GM23338 (cell line): ENCODE results near the gene RENBP. TPM values are rescaled to one million over a fixed set of nuclear protein-coding genes. Genes with fewer than 3 reads are reported as not detected.

Source experiments
- ATAC-seq: fragments of 200-7000 bp; cut with Tn5 transposase; 3 replicates; pipeline ENCODE4 v1.9.1; 2020
- DNase-seq: peaks from one replicate; pipeline ENCODE4 v3.0.0-alpha.2; 2015; ENCODE audit warnings: low spot score
- H2AFZ ChIP-seq: fragments of 200-600 bp; sonication (generic); 2 replicates; pipeline ENCODE4 v1.8.0; 2016; ENCODE audit warnings: antibody characterized with exemption, mild to moderate bottlenecking, moderate library complexity
- H3F3A ChIP-seq: fragments of 200-600 bp; sonication (generic); replicated peaks from 2 replicates; pipeline ENCODE4 v1.8.0; 2017; ENCODE audit warnings: antibody characterized with exemption, mixed run types, low read depth
- H3K27ac ChIP-seq: fragments of 200-600 bp; sonication (generic); 2 replicates; pipeline ENCODE4 v1.6.1; 2016; ENCODE audit warnings: low read depth
- H3K27me3 ChIP-seq: fragments of 200-600 bp; sonication (generic); 2 replicates; pipeline ENCODE4 v1.8.0; 2016; ENCODE audit warnings: mild to moderate bottlenecking, mixed run types, moderate library complexity; ENCODE audit not compliant: insufficient read depth
- H3K36me3 ChIP-seq: fragments of 200-600 bp; sonication (generic); 2 replicates; pipeline ENCODE4 v1.8.0; 2016; ENCODE audit warnings: mild to moderate bottlenecking; ENCODE audit not compliant: insufficient read depth
- H3K4me1 ChIP-seq: fragments of 200-600 bp; sonication (generic); 2 replicates; pipeline ENCODE4 v1.8.0; 2016; ENCODE audit warnings: mild to moderate bottlenecking, moderate library complexity; ENCODE audit not compliant: insufficient read depth
- H3K4me2 ChIP-seq: fragments of 200-600 bp; sonication (generic); 2 replicates; pipeline ENCODE4 v1.7.1; 2017; ENCODE audit warnings: mixed run types
- H3K4me3 ChIP-seq: fragments of 200-600 bp; sonication (generic); 2 replicates; pipeline ENCODE4 v1.6.1; 2016; ENCODE audit warnings: mixed run types
- H3K79me2 ChIP-seq: fragments of 200-600 bp; sonication (generic); replicated peaks from 2 replicates; pipeline ENCODE4 v1.8.0; 2017; ENCODE audit warnings: mild to moderate bottlenecking; ENCODE audit not compliant: insufficient read depth
- H3K9me2 ChIP-seq: fragments of 200-600 bp; sonication (generic); 2 replicates; pipeline ENCODE4 v1.8.0; 2017; ENCODE audit not compliant: insufficient read depth
- H4K20me1 ChIP-seq: fragments of 200-600 bp; sonication (generic); replicated peaks from 2 replicates; pipeline ENCODE4 v1.8.0; 2017; ENCODE audit warnings: mild to moderate bottlenecking; ENCODE audit not compliant: insufficient read depth
- H3K27ac Mint-ChIP-seq: 2 replicates; pipeline ENCODE4 v1.8.0; 2020; ENCODE audit warnings: inconsistent platforms, mild to moderate bottlenecking, moderate library complexity, mixed read lengths
- H3K27me3 Mint-ChIP-seq: 3 replicates; pipeline ENCODE4 v1.8.0; 2022; ENCODE audit warnings: low read depth, mild to moderate bottlenecking, moderate library complexity, mixed read lengths, inconsistent platforms; ENCODE audit not compliant: insufficient read depth, poor library complexity
- H3K36me3 Mint-ChIP-seq: 3 replicates; pipeline ENCODE4 v1.8.0; 2021; ENCODE audit warnings: low read depth, mild to moderate bottlenecking, inconsistent platforms, moderate library complexity, mixed read lengths
- H3K4me1 Mint-ChIP-seq: 3 replicates; pipeline ENCODE4 v1.8.0; 2020; ENCODE audit warnings: mild to moderate bottlenecking, inconsistent platforms, mixed read lengths
- H3K4me3 Mint-ChIP-seq: 3 replicates; pipeline ENCODE4 v1.8.0; 2021; ENCODE audit warnings: moderate library complexity, mild to moderate bottlenecking, inconsistent platforms, mixed read lengths
- H3K9me3 Mint-ChIP-seq: 3 replicates; pipeline ENCODE4 v1.8.0; 2020; ENCODE audit warnings: moderate library complexity, mild to moderate bottlenecking, inconsistent platforms, mixed read lengths
- CREB1 ChIP-seq: fragments of 250-450 bp; sonication (Bioruptor Pico); IDR thresholded peaks from 2 replicates; pipeline ENCODE4 v1.5.0; 2020; ENCODE audit warnings: low read depth, mild to moderate bottlenecking, moderate library complexity
- EZH2 ChIP-seq: fragments of 200-600 bp; sonication (generic); IDR thresholded peaks from one replicate; pipeline ENCODE4 v1.8.0; 2017; ENCODE audit warnings: antibody characterized with exemption, mild to moderate bottlenecking, low read depth; ENCODE audit not compliant: unreplicated experiment
- EZH2phosphoT487 ChIP-seq: fragments of 200-600 bp; sonication (generic); IDR thresholded peaks from one replicate; pipeline ENCODE4 v1.8.1; 2018; ENCODE audit warnings: antibody characterized with exemption; ENCODE audit not compliant: unreplicated experiment
- JUNB ChIP-seq: IDR thresholded peaks from one replicate; pipeline ENCODE4 v1.6.1; 2016; ENCODE audit warnings: antibody characterized with exemption; ENCODE audit not compliant: unreplicated experiment
- NANOG ChIP-seq: IDR thresholded peaks from 2 replicates; pipeline ENCODE4 v1.6.1; 2016; ENCODE audit warnings: antibody characterized with exemption, borderline replicate concordance
- POLR2AphosphoS5 ChIP-seq: IDR thresholded peaks from 2 replicates; pipeline ENCODE4 v1.6.1; 2016; ENCODE audit warnings: antibody characterized with exemption, low read depth
- STAT1 ChIP-seq: IDR thresholded peaks from one replicate; pipeline ENCODE4 v1.6.1; 2016; ENCODE audit warnings: antibody characterized with exemption; ENCODE audit not compliant: unreplicated experiment
- ZNF331 ChIP-seq: fragments of 250-450 bp; sonication (Bioruptor Pico); IDR thresholded peaks from 2 replicates; pipeline ENCODE4 v1.5.0; 2020; ENCODE audit warnings: low read depth, mild to moderate bottlenecking, moderate library complexity
- polyA plus RNA-seq: library from polyadenylated mRNA; unstranded; fragments of >200 nt; fragmentation: Nextera tagmentation; extraction: Ambion mirVana; gene quantifications from 2 replicates; pipeline ENCODE4 v1.2.1, GENCODE V29; 2016
- total RNA-seq: library from RNA; depleted of rRNA; stranded (reverse); fragments of >200 nt; shearing (Covaris generic); gene quantifications from 2 replicates; pipeline ENCODE4 v1.2.3, GENCODE V29; 2014
- TF ChIP-seq, protein P1 (sequence below): IDR thresholded peaks from 2 replicates; pipeline ENCODE4 v1.6.1; 2016; ENCODE audit warnings: antibody characterized with exemption
- TF ChIP-seq, protein P2 (sequence below), 2 experiments: fragments of 200-600 bp in 1 of 2; sonication (generic) in 1 of 2; conservative IDR thresholded peaks; 2 replicates each; pipeline versions ENCODE4 v1.5.1 to v1.6.1; 2016 to 2017; ENCODE audit warnings: antibody characterized with exemption in 2 of 2, low read depth in 2 of 2, mild to moderate bottlenecking in 2 of 2, moderate library complexity in 1 of 2
- TF ChIP-seq, protein P3 (sequence below): IDR thresholded peaks from one replicate; pipeline ENCODE4 v1.6.1; 2018; ENCODE audit warnings: antibody characterized with exemption; ENCODE audit not compliant: unreplicated experiment

Gene RENBP
- total and polyA plus RNA-seq, 2 experiments from 2014 or later = 2.0 to 10.3 TPM

DNA sequence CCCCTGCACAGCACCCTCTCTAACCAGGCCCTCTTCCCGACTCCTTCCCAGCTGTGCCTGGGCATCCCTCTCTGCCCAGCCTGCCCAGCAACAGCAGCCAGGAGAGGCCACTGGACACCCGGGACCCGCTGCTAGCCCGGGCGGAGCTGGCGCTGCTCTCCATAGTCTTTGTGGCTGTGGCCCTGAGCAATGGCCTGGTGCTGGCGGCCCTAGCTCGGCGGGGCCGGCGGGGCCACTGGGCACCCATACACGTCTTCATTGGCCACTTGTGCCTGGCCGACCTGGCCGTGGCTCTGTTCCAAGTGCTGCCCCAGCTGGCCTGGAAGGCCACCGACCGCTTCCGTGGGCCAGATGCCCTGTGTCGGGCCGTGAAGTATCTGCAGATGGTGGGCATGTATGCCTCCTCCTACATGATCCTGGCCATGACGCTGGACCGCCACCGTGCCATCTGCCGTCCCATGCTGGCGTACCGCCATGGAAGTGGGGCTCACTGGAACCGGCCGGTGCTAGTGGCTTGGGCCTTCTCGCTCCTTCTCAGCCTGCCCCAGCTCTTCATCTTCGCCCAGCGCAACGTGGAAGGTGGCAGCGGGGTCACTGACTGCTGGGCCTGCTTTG lies 38.9 kb downstream of the RENBP start (continued):
- TF ChIP-seq, protein P1, sequence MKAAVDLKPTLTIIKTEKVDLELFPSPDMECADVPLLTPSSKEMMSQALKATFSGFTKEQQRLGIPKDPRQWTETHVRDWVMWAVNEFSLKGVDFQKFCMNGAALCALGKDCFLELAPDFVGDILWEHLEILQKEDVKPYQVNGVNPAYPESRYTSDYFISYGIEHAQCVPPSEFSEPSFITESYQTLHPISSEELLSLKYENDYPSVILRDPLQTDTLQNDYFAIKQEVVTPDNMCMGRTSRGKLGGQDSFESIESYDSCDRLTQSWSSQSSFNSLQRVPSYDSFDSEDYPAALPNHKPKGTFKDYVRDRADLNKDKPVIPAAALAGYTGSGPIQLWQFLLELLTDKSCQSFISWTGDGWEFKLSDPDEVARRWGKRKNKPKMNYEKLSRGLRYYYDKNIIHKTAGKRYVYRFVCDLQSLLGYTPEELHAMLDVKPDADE = no peak
- TF ChIP-seq, protein P2, sequence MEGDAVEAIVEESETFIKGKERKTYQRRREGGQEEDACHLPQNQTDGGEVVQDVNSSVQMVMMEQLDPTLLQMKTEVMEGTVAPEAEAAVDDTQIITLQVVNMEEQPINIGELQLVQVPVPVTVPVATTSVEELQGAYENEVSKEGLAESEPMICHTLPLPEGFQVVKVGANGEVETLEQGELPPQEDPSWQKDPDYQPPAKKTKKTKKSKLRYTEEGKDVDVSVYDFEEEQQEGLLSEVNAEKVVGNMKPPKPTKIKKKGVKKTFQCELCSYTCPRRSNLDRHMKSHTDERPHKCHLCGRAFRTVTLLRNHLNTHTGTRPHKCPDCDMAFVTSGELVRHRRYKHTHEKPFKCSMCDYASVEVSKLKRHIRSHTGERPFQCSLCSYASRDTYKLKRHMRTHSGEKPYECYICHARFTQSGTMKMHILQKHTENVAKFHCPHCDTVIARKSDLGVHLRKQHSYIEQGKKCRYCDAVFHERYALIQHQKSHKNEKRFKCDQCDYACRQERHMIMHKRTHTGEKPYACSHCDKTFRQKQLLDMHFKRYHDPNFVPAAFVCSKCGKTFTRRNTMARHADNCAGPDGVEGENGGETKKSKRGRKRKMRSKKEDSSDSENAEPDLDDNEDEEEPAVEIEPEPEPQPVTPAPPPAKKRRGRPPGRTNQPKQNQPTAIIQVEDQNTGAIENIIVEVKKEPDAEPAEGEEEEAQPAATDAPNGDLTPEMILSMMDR (conservative IDR thresholded peaks at IDR 0.05; ENCODE audit: low read depth in 2 of 2) = no peak

DNA sequence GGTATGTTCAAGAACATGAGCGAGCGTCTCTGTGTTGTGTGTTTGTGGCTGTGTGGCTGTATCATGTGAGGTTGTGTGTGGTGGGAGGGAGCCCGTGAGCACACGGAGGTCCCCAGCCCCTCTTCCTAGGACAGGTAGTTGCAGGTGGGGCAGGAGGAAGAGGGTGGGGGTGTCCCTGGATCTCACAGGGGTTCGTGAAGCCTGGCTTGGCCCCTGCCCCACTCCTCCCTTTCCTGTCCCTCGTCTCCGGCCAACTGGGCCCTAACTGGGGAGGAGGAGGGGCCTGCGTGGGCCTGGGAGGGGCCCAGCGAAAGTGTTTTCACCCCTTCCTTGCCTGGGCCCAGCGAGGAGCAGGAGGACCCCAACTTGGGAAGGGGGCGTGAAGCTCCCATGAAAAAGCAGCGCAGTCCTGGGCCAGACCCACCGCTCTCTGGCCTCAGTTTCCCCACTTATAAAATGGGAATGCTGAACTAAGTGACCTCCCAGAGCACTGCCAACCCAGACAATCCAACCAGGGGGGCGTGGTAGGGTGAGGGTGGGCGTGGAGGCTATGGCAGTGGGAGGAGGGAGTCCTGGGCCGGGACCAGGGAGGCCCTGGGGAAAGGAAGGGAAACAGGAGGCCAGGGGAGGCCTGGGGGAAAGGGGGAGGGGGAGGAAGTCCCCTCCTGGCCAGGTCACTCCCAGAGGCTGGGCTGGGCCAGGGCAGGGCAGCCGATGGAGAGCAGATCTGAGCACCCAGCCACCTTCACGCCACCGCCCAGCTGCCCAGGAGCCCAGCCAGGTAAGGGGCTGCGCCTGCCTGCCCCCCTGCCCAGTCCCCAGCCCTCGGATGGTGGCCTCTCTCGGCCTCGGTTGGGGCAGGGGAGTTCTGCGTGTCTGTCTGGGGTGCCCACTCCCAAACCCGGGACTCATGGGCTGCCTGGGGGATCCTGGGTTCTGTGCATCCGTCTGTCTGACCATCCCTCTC lies 40.2 kb downstream of the RENBP start, which contains the start of gene AVPR2:
AVPR2 (plus strand) TSS at position 683 of the 967 bp plus-strand sequence. CDS start 473 bp downstream, outside the sequence.
- no peaks in the 10 kb centered on the region for H3K36me3 ChIP-seq
- no peaks in the 10 kb centered on the region; the same call in 2 of the 3 replicates for H3K9me3 Mint-ChIP-seq
- peak; percentile 12 for ATAC-seq
- H3K4me3 Mint-ChIP-seq = no peak within 1 kb of the TSS
- no peak for DNase-seq
- H3K4me2 ChIP-seq = no peak within 1 kb of the TSS
- no peak within 1 kb of the TSS for H2AFZ ChIP-seq
- H3K9me2 ChIP-seq = no peaks in the 10 kb centered on the region
- peaks cover 15% of the 10 kb centered on the region for H3K27me3 Mint-ChIP-seq
- no peaks in the 10 kb centered on the region for H3K79me2 ChIP-seq
- H3K4me1 ChIP-seq = peaks cover 5% of the 10 kb centered on the region; the same call in 1 of the 2 replicates
- no peak within 1 kb of the TSS for H3K4me3 ChIP-seq
- H3K36me3 Mint-ChIP-seq = no peaks in the 10 kb centered on the region
- H3K4me1 Mint-ChIP-seq = peaks cover 26% of the 10 kb centered on the region
- H3K27me3 ChIP-seq = no peaks in the 10 kb centered on the region
- no peaks in the 10 kb centered on the region for H4K20me1 ChIP-seq
- H3K27ac Mint-ChIP-seq = peak within 1 kb of the TSS; percentile 77; the same call in 1 of the 2 replicates
- H3K27ac ChIP-seq = no peak within 1 kb of the TSS
- H3F3A ChIP-seq = no peaks in the 10 kb centered on the region
- no peak for TF ChIP-seq NANOG
- TF ChIP-seq ZNF331 (CRISPR knock-in tag) = no peak
- TF ChIP-seq, protein P3, sequence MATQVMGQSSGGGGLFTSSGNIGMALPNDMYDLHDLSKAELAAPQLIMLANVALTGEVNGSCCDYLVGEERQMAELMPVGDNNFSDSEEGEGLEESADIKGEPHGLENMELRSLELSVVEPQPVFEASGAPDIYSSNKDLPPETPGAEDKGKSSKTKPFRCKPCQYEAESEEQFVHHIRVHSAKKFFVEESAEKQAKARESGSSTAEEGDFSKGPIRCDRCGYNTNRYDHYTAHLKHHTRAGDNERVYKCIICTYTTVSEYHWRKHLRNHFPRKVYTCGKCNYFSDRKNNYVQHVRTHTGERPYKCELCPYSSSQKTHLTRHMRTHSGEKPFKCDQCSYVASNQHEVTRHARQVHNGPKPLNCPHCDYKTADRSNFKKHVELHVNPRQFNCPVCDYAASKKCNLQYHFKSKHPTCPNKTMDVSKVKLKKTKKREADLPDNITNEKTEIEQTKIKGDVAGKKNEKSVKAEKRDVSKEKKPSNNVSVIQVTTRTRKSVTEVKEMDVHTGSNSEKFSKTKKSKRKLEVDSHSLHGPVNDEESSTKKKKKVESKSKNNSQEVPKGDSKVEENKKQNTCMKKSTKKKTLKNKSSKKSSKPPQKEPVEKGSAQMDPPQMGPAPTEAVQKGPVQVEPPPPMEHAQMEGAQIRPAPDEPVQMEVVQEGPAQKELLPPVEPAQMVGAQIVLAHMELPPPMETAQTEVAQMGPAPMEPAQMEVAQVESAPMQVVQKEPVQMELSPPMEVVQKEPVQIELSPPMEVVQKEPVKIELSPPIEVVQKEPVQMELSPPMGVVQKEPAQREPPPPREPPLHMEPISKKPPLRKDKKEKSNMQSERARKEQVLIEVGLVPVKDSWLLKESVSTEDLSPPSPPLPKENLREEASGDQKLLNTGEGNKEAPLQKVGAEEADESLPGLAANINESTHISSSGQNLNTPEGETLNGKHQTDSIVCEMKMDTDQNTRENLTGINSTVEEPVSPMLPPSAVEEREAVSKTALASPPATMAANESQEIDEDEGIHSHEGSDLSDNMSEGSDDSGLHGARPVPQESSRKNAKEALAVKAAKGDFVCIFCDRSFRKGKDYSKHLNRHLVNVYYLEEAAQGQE = no peak
- TF ChIP-seq EZH2phosphoT487 = no peak
- TF ChIP-seq, protein P1 = no peak
- no peak for TF ChIP-seq STAT1
- TF ChIP-seq JUNB = no peak
- TF ChIP-seq EZH2 = no peak
- TF ChIP-seq, protein P2 (conservative IDR thresholded peaks at IDR 0.05; ENCODE audit: low read depth in 2 of 2) = no peak
- TF ChIP-seq CREB1 = no peak
- no peak for TF ChIP-seq POLR2AphosphoS5
